NT2/D1 (cell line): ENCODE data around the gene FLYWCH1.
"Not testable (repeated sequence)": the region's sequence is repeated elsewhere in the genome, so short reads cannot be mapped to it uniquely, and the experiment has no call there.

Experiments used
- SUZ12 ChIP-seq: IDR thresholded peaks from 2 replicates; pipeline ENCODE4 v1.6.1; 2011; ENCODE audit not compliant: insufficient read length, insufficient read depth; ENCODE audit errors: extremely low read depth
- YY1 ChIP-seq: IDR thresholded peaks from 2 replicates; pipeline ENCODE4 v1.6.1; 2011; ENCODE audit not compliant: insufficient read length, insufficient read depth
- ZNF274 ChIP-seq: IDR thresholded peaks from 2 replicates; pipeline ENCODE4 v1.6.1; 2011; ENCODE audit warnings: mild to moderate bottlenecking, low read depth, low read length

GRCh38 chr16:2931231-2931914 is 19.6 kb downstream of the FLYWCH1 start:
- not testable (repeated sequence) for TF ChIP-seq SUZ12, ZNF274, YY1
